Hematopoietic multipotent progenitor cell treated with erythropoietin and hydrocortisone succinate and interleukin-3 and kit ligand, for 8 days (in vitro differentiated cells): ENCODE measurements around the gene SERPINB6.

Source experiments
- DNase-seq: peaks from one replicate; pipeline ENCODE4 v3.0.0-alpha.2; 2015

Gene SERPINB6

DNA sequence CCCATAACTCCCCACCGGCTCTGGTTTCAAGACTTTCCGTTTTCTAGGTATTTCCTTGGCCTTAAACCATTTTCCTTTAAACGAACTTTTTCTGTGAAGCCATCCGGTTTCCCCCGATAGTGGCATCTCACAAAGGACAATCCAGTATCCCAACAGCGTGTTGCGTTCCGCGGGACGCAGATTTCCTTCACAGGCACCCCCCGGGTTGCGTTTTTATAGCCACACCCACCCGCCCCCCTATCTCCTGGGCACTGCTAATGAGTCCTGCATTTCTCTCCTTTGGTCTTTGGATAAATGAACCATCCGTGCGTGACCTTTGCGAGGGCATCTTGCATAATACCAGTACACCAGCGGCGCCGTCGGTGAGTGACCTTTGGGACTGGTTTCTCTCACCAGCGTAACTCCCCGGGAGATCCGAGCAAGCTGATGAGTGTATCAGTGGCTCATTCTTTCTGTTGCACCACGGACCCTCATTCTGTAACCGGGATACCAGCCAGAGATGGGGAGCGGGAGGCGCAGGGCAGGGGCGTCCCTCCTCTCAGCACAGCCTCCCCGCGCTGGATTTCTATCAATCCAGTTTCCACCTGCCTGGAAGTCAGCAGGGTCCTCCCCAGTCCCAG, 27.7 kb upstream of the SERPINB6 start:
- DNase-seq = no peak

DNA sequence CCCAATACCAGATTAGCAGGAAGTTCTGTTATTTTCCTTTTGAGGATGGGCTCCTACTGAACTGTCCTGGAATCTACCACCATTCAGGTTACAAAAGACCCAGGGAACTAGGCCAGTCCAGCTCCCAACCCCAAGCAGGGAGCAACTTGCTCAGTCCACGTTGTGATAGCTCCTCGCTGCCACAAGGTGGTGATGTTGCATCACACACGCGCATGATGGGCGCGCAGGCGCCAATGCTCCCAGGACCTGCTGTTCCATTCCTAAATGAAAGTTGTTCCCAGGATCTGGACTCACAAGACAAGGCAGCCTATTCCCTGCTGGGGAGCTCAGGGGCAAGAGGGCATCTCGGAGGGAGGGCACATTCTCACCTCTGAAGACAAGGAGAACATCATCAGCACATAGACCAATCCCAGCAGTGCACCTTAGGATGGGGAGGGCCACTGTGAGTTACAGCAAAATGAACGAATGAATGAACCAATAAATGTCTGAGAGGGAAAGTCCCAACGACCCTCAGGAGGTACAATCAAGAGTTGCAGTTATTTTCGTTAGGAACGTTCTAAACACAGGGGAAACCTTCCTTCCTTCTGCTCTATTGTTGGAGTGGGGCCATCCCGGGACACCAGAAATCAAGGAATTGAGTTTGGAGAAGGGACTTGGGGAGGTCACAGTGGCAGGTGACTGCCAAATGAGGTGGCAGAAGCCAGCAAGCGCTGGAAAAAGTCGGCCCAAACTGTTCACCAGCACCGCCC, 27.1 kb upstream of the SERPINB6 start:
- peak; percentile 39 for DNase-seq

DNA sequence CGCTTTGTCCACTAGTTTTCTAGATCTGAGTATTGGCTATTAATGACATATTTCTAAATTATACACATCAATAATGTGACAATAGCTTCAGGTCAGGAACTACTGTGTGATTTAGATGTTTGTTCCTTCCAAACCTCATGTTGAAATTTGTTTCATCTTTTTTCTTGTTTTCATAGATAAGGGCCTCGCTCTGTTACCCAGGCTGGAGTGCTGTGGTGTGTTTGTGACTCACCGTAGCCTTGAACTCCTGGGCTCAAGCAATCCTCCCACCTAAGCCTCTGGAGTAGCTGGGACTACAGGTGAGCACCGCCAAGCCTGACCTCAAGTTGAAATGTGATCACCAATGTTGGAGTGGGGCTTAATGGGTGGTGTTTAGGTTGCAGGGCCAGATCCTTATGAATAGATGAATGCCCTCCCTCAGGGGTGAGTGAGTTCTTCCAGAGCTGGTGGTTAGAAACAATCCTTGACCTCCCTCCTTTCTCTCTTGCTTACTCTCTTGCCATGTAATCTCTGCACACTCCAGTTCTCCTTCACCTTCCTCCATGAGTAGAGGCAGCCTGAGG, 22.5 kb upstream of the SERPINB6 start:
- peak; percentile 36 for DNase-seq

DNA sequence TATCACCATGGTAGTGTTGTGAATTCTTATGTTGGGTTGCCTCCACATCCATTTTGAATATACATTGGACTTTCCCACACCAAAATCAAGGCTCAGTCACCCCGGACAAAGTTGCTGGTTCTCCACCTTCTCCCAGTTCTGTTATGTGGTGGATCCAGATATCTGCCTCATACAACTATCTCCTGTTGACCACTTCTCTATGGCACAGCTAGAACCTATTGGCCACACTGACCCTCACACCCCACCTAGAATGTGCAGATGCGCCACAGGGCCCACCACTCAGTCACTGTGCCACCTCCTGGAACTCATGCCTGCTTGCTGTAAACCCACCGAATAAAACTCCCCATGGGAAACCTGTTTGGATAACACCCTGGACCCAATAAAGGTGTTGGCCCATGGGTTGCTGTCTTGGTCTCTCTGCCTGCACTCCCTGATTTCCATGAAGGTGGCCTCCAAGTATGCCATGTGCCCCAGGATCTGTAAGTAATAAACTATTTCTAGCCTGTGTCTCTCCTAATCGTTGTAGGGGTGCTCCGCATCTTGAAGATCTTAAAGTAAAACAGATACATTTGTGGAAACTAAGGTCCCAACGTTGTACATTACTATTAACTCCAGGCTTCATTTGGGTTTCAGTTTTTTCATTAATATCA, 21.1 kb upstream of the SERPINB6 start:
- no peak for DNase-seq

DNA sequence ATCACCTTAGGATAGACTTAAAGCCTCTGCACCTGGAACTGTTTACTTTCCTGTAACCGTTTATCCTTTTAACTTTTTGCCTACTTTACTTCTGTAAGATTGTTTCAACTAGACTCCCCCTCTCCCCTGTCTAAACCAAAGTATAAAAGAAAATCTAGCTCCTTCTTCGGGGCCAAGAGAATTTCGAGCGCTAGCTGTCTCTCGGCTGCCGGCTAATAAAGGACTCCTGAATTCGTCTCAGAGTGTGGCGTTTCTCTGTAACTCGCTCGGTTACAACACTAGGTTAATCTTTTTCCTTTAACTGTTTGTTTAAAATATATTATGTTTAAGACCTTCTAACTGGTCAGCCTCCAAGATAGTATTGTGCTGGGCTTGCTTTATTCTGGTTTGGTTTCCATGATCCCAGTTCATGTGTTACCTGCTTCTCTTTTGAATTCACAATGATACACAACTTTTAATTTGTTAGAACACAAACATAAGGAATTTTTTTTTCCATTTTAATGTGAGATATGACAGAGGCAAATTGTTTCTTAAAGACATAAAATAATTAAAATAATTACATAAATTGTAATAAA, 19.7 kb upstream of the SERPINB6 start:
- no peak for DNase-seq

DNA sequence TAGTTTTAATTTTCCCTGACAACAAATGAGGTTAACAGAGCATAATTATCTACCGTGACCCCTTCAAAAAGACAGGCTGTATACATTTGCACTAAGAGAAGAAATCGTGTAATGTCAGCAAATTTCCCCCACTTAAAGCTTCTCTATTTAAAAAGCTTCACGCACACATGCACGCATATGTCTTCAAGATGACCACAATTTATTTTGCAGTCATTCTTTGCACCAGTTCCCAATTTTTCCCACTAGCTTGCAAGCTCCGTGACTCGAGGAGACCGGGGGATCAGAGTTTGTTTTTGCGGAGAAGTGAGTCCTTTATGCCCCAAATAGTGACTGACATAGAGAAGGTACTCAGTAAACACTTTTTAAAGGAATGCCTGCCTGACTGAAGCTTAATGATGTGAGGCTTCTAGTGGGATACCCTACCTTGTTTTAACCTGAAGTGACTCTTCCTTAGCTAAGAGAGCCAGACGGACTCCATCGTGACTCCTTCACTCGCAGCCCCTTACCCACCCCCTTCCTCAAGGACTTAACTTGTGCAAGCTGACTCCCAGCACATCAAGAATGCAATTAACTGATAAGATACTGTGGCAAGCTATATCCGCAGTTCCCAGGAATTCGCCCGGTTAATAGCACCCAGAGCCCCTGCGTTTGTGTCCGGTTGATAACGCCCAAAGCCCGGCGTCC, 19.0 kb upstream of the SERPINB6 start:
- peak; percentile 85 for DNase-seq

DNA sequence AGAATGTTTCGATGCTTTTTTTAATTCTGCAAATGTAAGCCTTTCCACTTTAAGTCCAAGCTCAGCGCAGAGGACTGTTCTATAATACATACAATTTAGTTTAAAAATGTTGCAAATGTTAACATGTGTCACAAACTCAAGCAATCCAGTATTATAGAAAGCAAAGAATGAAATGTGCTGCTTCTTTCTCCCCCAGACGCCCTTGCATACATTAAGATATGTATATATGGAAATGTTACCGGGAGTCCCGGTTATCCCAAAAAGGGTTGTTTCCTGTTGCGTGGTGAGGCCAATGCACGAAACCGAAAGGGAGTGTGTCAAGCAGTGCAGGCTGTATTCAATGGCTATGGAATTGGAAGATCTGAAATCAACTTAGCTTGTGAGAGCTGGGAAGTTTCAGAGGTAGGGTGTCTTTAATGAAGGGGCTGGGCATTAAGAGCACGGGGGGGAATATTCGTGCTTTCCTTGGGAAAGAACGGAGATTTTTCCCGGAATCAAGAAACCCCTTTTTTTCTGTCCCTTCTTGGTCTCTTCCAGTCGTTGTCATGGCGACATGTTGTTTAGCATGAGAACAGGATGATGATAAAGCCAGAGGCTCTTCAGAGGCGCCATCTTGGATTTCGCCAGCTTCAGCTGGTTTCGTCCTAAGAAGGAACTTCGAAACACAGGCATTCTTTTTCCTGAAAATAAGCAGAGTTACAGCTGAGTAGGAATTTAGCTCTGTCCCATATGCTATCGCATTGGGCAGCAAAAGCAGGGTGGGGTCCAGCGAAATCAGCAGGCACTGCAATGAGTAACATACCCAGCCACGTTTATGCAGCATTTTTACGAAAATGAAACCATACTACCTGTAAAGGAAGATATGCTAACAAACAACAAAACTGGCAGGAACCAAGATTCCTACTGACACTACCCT, 18.2 kb upstream of the SERPINB6 start:
- DNase-seq = peak; percentile 99

DNA sequence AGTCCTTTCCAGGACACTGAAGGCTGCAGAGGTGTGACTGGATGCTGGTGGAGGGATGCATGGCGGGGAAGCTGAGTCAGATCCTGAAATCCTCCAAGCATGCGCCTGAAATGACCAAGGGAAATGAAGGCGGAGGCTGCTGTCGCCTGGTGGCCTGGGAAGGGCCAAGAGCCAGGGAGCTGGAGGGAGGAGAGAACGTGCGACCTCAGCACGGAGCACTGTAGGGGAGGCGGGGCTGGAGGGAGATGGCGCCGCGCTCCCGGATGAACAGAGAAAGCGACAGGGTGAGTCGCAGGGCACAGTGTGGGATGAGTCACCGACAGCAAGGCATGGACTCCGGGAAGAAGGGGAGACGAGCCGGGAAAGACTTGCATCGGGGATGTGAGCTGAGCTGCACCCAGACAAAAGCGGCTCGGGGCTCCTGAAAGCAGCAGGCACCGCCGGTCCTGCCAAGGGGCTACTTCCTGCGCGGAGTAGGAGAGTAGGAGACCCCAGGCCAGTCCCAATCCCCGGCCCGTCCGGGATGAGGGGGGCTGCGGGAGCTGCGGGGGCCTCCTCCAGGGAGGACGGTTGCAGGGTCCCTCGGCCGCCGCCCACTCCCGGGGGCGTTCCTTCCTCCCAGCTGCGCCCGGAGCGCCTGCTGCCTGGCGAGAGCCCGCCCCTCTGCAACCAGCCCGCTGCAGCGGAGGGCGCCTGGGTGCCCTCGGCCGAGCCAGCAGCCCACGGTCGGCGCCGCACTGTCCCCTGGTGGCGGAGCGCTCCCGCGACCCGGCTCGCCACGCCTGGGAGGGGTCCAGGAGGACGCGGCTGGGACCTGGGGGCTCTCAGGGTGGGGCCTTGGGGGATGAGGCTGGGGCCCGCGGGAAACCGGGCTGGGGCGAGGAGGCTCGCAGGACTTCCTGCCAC, 17.3 kb upstream of the SERPINB6 start:
- peak; percentile 81 for DNase-seq

DNA sequence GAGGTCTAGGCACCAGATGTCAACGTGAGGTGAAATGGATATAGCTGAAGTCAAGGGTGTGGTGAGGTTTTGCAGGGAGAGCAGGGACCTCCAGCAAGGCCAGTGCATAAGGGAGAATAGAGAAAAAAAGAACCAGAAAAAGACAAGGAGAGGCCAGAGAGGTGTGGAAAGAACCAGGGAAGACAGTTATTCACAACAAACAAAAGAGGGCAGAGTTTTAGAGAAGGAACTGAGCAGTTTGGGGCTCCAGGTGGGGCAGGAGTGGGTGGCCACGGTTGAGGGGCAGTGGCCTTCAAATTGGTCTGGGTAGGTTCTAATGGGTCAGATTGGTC, 16.7 kb upstream of the SERPINB6 start:
- no peak for DNase-seq

DNA sequence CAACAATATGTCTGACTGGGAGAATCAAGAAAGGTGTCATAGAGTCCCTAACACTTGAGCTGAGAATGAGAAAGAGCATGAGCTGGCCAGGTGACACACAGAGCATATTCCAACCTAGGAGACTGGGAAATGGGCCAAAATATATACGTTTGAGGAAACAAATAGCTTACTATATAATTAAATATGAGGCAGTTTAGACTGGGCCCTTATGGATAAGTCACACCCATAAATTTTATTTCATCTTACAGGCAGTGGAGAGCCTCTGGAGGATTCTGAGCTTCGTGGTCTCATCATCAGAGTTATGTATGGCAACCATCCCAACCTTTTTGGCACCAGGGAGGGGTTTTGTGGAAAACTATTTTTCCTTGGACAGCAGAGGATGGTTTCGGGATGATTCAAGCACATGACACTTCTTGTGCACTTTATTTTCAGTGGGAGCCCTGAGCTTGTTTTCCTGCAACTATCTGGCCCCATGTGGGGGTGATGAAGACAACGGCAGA, 15.4 kb upstream of the SERPINB6 start:
- DNase-seq = no peak

DNA sequence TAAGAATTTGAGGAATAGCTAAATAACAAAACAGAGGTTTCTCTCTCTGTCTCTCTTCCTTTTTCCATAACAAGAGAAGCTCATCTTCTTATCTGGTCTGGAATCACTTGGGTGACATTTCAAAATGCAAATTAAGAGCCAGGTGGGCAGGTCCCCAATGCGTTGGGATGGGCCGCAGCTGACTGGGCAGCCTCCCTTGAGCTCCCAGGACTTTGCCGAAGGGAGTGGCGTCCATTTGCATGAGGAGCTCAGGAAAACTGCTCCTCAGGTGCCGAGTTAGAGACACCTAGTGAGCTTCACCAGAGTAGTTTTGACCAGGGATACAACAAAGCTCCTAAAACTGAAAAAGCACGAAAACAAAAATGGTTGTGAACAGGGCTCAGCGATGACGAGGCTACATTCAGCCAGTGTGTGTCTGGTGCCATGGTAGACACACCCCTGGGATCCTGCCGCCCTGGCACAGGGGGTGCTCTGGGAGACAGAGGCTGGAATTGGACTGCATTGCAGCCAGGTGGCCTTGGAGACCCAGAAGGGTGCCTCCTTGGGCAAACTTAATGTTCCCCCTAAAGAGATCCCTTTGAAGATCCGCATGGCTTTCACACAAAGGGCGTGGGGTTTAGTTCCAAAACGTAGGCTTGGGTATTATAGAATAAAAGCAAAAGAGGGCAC, 13.5 kb upstream of the SERPINB6 start:
- no peak for DNase-seq

DNA sequence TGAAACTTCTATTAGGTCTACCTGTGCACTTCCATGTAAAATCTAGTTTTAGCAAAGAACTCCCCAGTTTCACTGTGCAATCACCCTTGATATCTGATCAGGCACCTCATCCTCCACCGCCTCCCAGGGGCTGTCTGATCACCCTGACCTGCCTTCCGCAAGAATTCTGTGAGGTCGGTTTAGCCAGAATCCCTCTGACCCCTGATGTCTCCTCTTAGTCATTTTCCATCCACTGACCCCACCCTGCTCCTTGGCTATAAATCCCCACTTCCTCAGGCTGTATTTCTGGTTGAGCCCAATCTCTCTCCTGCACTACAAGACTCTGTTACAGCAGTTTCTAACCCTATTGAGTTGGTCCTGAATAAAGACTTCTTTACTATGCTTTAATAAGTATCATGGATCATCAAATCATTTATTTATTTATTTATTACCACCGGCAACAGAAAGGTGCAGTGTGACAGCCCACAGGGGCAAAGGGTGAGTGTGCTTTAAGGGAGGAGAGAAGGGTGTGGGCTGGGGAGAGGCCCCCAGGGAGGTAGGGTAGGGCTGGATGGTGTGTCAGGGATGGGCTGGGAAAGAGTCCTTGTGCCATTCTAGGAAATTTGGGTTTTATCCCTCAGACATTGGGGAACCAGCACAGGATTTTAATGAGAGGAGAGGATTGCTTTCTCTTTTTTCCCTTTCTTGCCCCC, 11.2 kb upstream of the SERPINB6 start:
- DNase-seq = no peak

DNA sequence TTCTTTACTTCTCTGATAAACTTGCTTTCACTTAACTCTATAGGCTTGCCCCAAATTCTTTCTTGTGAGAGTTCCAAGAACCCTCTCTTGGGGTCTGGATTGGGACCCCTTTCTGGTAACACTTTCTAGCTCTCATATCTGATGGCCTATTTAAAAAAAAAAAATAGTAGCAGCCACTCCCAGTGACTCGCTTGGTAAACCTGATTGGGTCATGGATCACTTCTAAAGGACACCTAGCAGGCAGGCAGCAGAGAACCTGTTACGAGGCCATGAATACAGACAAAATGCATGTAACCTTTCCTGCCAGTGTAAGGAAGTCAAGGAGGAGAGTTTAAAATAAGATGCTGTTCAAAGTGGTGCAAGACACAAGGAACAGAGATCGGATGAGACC, 9.1 kb upstream of the SERPINB6 start:
- DNase-seq = no peak

DNA sequence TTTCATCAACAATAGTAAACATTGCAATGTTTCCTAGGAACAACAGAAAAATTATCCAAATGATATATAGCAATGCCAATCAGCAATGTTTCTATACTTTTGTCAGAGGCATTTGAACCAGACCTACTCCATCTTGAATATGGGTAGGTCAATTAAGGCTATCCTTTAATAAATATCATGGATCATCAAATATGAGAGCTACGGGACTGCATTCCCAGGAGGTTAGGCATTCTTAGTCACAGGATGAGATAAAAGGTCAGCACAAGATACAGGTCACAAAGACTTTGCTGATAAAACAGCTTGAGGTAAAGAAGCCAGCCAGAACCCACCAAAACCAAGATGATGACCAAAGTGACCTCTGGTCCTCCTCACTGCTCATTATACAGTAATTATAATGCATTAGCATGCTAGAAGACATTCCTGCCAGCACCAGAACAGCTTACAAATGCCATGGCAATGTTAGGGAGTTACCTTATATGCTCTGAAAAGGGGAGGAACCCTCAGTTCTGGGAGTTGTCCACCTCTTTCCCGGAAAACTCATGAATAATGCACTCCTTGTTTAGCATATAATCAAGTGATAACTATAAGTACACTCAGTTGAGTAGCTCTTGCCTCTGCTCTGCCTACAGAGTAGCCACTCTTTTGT, 8.6 kb upstream of the SERPINB6 start:
- peak; percentile 81 for DNase-seq

DNA sequence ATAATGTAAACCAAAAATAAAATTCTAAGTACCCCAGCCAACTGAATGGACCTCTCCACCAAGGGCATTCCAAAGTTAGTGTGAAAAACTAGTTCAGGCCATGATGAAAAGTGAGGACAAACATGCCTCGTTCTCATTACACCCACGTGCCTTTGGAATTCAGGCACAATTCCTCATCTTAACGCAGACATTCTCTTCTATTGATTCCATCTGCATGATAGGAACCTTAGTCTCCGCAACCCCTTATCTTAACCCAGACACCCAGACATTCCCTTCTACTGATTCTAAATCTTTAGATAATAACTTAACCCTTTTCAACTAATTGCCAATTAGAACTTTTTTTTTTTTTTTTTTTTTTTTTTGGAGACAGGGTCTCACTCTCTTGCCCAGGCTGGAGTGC, 7.6 kb upstream of the SERPINB6 start:
- no peak for DNase-seq

DNA sequence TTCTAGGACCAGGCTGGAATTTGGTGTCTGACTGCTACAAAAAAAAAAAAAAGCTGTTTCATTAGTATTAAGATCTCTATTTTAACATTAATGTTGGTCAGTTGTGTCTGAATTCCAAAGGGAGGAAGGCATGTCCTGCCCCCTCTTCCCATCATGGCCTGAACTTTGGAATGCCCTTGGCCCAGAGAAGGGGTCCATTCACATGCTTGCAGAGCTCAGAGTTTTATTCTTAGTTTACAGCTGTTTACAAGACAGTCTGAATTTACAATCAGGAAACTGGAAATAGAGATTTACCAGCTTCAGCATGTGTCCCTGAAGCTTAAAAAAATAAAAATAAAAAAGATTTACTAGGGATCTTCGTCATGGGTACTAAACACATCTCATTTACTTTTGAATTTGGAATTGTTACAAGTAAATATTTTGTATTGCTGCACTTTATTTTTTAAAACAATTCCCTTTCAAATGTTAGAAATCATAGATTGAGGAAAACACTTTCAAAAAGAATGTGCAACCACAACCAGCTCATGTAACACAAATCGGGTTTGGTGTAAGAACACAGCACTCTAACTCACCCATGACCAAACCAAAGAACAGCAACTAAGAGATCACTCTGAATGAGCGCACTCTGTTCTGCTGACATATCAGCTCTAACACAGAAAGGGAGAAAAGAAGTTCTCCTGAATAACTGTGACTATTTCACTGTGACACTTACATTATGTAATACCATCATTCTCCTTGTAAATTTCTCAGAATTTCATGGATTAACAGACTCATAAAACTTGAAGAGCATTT, 6.6 kb upstream of the SERPINB6 start:
- no peak for DNase-seq

DNA sequence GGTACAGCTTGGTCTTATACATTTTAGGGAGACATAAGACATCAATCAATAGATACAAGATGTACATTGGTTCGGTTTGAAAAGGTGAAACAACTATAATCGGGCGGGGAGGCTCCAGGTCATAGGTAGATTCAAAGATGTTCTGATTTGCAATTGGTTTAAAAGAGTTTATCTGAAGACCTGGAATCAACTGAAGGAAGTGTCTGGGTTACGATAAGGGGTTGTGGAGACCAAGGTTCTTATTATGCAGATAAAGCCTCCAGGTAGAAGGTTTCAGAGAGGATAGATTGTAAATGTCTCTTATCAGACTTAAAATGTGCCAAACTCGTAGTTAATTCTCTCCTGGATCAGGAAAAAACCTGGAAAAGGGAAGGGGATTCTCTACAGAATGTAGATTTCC, 5.9 kb upstream of the SERPINB6 start:
- no peak for DNase-seq

DNA sequence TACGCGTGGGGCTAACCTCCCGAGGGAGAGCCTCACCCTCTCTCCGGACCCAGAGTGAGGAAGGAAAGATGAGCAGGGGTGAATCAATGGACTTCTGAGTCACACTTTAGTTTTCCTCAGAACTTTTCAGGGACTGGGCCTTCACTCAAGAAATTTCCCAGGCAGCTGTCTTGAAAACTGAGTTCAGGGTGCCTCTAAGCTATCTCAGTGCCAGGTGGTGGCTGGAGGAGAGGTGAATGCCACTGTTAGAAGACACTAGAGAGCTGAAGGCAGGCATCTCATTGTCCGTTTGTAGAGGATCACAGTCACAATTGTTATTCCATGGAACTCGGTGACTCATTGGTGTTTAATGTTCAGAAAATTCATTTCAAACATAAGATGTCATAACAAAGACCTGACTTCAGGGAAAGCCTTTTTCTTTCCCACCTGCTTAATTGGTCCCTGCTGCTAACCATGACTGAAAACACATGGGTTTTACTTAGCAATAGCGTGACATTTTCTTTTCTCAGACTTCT, 5.3 kb upstream of the SERPINB6 start:
- DNase-seq = no peak
